Measurements from ENCODE around the gene SYTL3. TPM values are rescaled to one million over a fixed set of nuclear protein-coding genes. Genes with fewer than 3 reads are reported as not detected.

The SYTL3 gene
- total RNA-seq, 1 donor: 2.2 TPM

DNA sequence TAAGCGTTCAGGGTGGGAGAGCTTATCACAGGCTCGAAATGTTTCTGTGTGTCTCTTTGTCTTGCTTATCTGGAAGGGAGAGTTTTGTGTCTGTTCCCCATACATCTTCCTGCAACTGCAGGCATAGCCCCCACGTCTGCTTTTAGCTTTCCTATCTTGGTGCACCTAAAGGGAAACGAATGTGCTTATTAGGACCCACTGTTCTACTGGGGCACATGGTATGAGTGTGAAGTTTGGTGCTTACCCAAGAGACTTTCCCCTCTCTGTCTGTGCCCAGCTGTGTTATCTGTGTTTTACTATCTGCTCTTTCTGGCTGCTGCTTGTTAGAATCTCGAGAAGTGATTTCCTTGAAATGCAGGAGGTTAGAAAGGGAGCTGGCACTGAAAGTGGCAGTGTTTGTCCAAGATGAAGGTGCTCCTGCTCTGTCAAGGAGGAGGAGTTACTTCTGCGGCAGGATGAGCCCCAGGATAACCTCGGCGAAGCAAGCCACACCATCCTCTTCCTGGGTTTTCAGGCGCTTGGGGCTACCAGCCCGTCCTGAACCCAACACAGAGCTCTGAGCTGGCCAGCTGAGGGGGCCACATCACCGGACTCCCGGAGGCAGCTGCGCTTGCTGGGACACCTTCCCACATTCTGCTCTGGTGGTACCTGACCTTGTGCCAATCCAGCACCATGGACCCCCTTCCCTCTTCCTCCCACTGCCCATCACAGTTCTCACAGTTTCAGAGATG, 28.7 kb upstream of the SYTL3 start:
- Histone ChIP-seq H3K4me3 (ENCODE audit: insufficient read depth, low read length) (no peak overlapping the region), H3K27me3 (ENCODE audit: insufficient read depth, low read length) (no peaks in the 10 kb centered on the region), H2AFZ (ENCODE audit: low read length) (no peak overlapping the region), H3K36me3 (ENCODE audit: insufficient read depth, low read length) (peaks cover 32% of the 10 kb centered on the region), H3K27ac (ENCODE audit: low read depth, low read length) (no peak overlapping the region), H3K9me3 (ENCODE audit: low read depth, low read length) (no peaks in the 10 kb centered on the region), H3K4me1 (ENCODE audit: insufficient read depth, low read length) (peaks cover 3% of the 10 kb centered on the region), H4K20me1 (ENCODE audit: insufficient read depth, low read length) (peaks cover under 1% of the 10 kb centered on the region), H3K4me2 (ENCODE audit: insufficient read depth, low read length) (no peak overlapping the region), H3K79me2 (ENCODE audit: insufficient read depth, low read length) (peaks cover 2% of the 10 kb centered on the region)
- no peak for TF ChIP-seq CTCF (IDR thresholded peaks at IDR 0.05; ENCODE audit: extremely low read depth, low read depth, low read length)
- no peak for DNase-seq (ENCODE audit: insufficient read length, low spot score, missing footprints)

DNA sequence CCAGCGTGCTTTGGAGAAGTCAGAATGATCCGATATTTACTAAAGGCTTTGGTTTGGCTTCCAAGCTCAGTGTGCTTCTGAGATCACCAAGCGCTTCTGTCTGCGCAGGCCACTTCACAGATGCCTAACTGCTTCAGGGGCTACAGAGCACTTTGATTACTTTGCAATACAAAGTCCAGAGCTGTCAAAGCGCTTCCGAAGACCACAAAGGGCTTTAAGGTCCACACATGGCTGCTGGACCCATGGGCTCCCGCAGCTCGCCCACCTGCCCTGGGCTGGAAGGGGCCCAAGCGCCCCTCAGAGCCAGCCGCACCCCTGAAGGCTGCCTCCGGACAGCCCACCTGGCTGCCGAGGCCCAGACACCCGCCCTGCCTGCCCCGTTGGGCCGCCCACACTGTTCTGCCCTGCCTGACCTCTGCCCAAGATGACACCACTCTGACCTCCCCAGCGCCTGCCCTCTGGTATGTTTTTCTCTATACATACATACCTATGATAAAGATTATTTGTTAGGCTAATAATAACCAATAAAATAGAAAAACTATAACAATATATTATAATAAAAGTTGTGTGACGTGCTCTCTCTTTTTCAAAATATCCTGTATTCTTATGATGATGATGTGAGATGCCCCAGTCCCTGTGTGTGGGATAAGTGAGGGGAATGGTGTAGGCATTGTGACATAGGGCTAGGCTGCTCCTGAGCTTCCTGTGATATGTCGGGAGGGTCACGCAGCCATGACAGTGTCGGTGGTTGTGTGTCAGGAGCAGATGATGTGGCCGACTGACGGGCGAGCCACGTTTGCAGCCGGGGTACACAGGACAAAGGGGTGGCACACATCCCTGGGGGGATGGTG, 27.9 kb upstream of the SYTL3 start:
- H4K20me1 ChIP-seq (ENCODE audit: insufficient read depth, low read length): peaks cover 4% of the 10 kb centered on the region
- DNase-seq (ENCODE audit: insufficient read length, low spot score, missing footprints): no peak
- H3K36me3 ChIP-seq (ENCODE audit: insufficient read depth, low read length): peaks cover 40% of the 10 kb centered on the region
- no peak for TF ChIP-seq CTCF (IDR thresholded peaks at IDR 0.05; ENCODE audit: extremely low read depth, low read depth, low read length)
- no peak overlapping the region for H2AFZ ChIP-seq (ENCODE audit: low read length)
- H3K9me3 ChIP-seq (ENCODE audit: low read depth, low read length): no peaks in the 10 kb centered on the region
- peaks cover 4% of the 10 kb centered on the region for H3K4me1 ChIP-seq (ENCODE audit: insufficient read depth, low read length)
- no peak overlapping the region for H3K27ac ChIP-seq (ENCODE audit: low read depth, low read length)
- H3K4me3 ChIP-seq (ENCODE audit: insufficient read depth, low read length): no peak overlapping the region
- H3K79me2 ChIP-seq (ENCODE audit: insufficient read depth, low read length): peaks cover 5% of the 10 kb centered on the region
- no peak overlapping the region for H3K4me2 ChIP-seq (ENCODE audit: insufficient read depth, low read length)
- H3K27me3 ChIP-seq (ENCODE audit: insufficient read depth, low read length): no peaks in the 10 kb centered on the region

GRCh38 chr6:158622545-158623190, 27.2 kb upstream of the SYTL3 start:
- no peak for TF ChIP-seq CTCF (IDR thresholded peaks at IDR 0.05; ENCODE audit: extremely low read depth, low read depth, low read length)
- H3K27me3 ChIP-seq (ENCODE audit: insufficient read depth, low read length): no peaks in the 10 kb centered on the region
- peaks cover 4% of the 10 kb centered on the region for H4K20me1 ChIP-seq (ENCODE audit: insufficient read depth, low read length)
- H3K27ac ChIP-seq (ENCODE audit: low read depth, low read length): no peak overlapping the region
- H3K79me2 ChIP-seq (ENCODE audit: insufficient read depth, low read length): peaks cover 9% of the 10 kb centered on the region
- no peak overlapping the region for H2AFZ ChIP-seq (ENCODE audit: low read length)
- peaks cover 44% of the 10 kb centered on the region for H3K36me3 ChIP-seq (ENCODE audit: insufficient read depth, low read length)
- H3K4me3 ChIP-seq (ENCODE audit: insufficient read depth, low read length): no peak overlapping the region
- H3K4me1 ChIP-seq (ENCODE audit: insufficient read depth, low read length): peaks cover 4% of the 10 kb centered on the region
- no peak overlapping the region for H3K4me2 ChIP-seq (ENCODE audit: insufficient read depth, low read length)
- no peaks in the 10 kb centered on the region for H3K9me3 ChIP-seq (ENCODE audit: low read depth, low read length)
- DNase-seq (ENCODE audit: insufficient read length, low spot score, missing footprints): no peak
